SHP77 (cell line): ENCODE measurements around the gene NFATC2.

Source experiments
- DNase-seq, 2 experiments: peaks; one replicate each; lab custom pipeline; 2025; lab: John Stamatoyannopoulos, UW

Gene NFATC2

GRCh38 chr20:51412333-51412871 is 130.1 kb downstream of the NFATC2 start:
- DNase-seq: no peak

DNA sequence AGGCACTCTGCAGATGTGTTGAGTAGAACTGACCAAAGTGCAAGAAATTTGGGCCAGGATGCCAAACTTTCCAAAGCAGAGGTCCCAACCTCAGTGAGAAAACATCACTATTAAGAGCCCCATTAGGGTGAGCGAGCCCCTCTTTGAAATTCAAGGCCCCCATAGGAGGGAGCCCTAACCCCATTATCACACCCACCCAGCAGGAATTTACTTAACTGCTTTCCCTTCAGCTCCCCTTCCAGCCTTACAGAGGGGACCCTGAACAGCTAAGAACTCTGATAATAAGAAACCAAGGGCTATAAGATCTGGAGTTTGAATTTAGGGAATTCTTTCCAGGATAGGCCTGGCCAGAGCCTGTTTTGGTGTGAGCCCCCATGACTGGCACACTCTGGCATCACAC is 130.6 kb downstream of the NFATC2 start:
- DNase-seq: no peak

GRCh38 chr20:51410586-51411325 is 131.8 kb downstream of the NFATC2 start:
- DNase-seq: no peak

- no peak for DNase-seq
These were observed 133.2 kb downstream of the NFATC2 start for GRCh38 chr20:51409192-51409880.

DNA sequence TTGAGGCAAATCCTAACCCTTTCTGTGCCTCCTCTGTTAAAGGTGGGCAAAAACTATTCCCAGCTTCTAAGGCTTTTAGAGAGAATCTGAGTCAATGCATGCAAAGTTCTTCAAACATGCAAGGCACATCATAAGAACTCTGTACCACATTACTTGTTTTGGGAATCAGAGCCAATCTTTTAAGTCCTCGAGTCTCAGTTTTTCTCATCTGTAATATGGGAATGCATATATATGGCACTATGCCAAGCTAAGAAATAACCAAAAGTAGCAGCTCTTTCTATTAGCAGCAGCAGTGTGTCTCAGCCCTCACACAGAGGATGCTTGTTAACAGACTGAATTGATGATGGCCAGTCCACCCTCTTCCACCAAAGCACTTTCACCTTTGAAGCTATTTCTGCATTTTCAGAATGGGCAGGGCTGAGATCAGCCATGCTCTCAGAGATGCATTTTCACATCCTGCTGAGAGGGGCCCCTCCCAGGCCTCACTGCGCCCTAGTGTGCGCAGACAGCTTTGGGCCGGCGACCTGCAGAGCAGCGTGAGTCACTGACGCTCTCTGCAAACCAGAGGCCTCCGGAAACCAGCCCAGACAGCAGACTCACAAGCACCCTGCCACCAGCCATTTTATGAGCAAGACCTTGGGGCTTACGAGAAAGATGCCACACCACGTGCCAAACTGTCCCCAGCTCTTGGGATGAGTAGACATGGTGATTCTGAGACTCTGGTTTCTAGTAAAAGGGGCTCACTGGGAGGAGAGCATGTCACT is 138.0 kb downstream of the NFATC2 start:
- no peak for DNase-seq

GRCh38 chr20:51403466-51404220 is 138.9 kb downstream of the NFATC2 start:
- no peak for DNase-seq

GRCh38 chr20:51402201-51402600 is 140.3 kb downstream of the NFATC2 start:
- DNase-seq: no peak

DNA sequence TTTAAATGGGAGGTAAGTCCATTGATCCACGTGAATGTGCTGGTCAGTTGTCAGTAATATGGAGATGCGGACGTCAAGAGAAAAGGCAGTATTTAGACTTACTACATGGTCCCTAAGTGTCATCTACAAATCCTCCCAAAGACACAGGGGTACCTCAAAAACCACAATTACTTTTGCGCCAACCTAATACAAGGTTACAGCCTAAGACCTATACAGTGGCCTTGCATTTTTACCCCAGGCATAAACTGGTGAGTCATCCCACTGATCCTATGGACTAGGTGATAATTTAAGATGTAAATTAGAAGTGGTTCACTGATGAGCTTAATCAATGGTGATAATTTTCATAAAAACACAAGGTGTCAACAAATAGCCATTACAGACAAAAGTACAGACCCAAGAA is 141.0 kb downstream of the NFATC2 start:
- no peak for DNase-seq

DNA sequence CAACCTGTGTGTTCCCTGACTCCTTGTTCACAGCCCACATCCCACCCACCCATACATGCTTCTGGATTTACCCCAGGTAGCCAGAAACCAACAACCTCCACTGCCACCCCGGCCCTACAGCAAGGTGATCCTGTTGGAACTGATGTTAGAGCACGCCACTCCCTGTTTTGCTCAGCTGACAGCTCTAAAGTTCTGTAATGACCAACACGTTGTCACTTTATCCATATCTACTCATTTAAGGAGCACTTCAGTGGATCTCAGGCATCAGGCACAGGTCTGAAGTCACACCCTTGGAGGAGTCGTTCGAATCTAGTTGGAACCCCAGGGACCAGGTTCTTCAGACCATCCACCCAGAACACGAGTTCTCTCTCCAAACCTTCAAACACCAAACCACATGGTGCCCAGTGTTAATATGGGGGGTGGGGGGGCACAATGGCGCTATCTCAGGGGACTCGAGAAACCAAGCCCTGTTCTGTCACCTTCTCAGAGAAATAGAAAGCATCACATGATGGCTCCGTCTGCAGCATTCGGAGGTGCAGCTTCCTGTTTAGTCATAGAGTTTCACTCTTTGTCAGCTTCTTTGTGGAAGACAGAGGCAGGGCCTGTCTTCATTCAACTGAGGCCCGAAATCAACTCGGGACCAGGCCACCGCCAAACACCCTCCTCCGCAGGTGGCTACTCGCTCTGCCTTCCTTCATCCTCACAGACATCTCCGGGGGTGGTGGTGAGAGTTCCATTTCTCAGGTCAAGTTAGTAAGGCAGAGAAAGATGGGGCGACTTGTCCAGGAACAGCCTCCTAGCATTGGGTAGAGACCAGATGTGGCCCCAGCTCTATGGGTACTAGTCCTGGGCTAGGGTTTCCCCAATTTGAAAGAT is 142.2 kb downstream of the NFATC2 start:
- no peak for DNase-seq

- no peak for DNase-seq
These were observed 143.3 kb downstream of the NFATC2 start for GRCh38 chr20:51399006-51399890.

DNA sequence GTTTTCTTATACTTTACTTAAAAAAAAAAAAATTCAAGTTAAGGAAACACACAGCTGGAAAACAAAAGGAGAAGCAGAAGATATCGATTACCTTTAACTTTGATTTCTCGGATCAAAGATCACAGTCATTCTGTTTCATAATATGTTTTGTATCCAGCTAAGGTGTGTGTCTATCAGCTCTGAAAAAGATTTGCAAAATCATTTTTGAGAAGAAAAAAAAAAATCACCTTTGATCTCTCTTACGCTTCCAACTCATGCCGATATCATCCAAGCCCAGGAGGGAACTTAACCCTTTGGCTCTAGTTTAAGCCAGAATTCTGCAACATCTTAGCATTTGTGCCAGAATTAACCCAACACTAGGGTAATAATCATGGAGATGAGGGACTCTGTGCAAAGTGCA is 144.0 kb downstream of the NFATC2 start:
- DNase-seq: no peak

- no peak for DNase-seq
These were observed 144.4 kb downstream of the NFATC2 start for GRCh38 chr20:51398083-51398482.

DNA sequence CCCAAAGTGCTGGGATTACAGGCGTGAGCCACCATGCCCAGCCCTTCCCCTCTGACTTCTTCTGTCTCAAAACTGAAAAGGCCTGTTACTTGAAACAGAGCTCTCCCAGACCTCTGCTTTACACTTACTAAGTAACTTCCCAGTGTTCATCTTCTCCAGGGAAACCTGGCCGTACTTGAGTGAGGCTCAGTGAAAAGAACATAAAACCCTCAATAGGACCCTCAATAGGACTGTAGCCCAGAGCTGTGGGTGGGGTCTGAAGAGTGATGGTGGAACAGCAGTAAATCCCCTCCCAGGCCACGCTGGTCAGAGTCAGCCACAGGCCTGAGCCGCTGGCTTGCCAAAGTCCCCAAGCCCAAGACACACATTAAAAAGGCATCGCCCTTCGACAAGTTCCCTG is 145.4 kb downstream of the NFATC2 start:
- DNase-seq: no peak

GRCh38 chr20:51396365-51396909 is 146.1 kb downstream of the NFATC2 start:
- DNase-seq: no peak

DNA sequence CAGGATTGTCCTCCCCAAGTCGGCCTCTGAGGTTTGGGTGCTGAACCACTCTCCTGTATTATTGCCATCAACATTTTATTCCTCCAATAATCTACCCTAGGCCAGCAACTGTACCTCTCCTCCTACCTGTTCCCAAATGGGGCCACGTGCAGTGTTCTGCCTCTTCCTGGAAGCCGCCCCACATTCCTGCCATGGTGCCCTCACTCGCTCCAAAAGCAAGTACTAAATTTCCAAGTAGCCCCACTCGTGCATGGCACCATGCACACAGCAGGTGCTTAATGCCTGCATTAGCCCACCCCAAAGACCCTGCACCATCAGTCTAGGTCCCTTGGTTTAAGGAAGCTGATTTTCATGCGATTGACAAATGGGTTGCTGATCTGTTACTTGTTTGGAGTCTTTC is 147.8 kb downstream of the NFATC2 start:
- no peak for DNase-seq

DNA sequence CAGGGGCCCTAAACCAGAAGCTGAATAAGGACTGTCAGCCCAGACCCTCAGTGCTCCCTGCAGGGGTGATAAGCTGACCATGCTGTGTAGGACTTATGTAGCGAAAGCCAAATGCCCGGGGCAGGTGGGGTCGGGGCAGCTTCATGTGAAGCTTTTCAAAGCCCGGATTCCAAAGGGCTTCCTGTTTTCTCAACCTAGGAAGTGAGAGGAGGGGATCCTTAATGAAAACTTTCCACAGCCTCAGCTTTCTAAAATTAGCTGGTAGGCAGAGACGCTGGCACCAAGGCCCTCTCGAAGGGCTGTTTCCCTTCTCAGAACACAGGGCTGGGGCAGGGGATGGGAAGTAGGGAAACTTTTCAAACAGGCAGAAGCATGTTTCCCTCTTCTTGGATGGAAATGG is 148.9 kb downstream of the NFATC2 start:
- DNase-seq: no peak

GRCh38 chr20:51392614-51393186 is 149.8 kb downstream of the NFATC2 start:
- no peak for DNase-seq

DNA sequence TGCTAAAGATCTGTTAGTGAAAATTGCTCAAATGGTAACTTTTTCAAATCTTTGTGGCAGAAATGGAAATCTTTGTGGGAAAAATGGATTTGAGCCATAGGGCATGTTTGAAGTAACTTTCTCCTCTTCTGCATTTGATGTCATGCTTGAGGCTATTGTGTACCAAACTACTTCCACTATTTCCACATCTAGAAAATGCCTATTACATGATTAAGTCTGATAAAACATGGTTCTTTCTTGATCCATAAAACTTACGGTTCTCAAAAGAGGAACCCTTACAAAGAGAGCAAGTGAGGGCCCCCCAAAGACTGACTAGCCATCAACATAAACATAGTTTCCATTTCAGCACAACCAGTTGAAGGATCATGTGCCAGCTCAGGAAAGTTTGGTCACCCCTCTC is 150.6 kb downstream of the NFATC2 start:
- DNase-seq: no peak

- no peak for DNase-seq
These were observed 152.8 kb downstream of the NFATC2 start for GRCh38 chr20:51389543-51390264.
